Stimulated activated CD4-positive, alpha-beta T cell treated with anti-CD3 and anti-CD28 coated beads, Interleukin-1b, Interleukin-23, amount 100 ng/mL, for 1 hour (primary cell): ENCODE data around the gene PRXL2B.
"Not testable (repeated sequence)": the region's sequence is repeated elsewhere in the genome, so short reads cannot be mapped to it uniquely, and the experiment has no call there.

Source experiments
- DNase-seq, 2 donors: peaks; one replicate each; pipeline ENCODE4 v3.0.0-alpha.2; 2020; ENCODE audit warnings: low read depth in 2 of 2

PRXL2B gene

DNA sequence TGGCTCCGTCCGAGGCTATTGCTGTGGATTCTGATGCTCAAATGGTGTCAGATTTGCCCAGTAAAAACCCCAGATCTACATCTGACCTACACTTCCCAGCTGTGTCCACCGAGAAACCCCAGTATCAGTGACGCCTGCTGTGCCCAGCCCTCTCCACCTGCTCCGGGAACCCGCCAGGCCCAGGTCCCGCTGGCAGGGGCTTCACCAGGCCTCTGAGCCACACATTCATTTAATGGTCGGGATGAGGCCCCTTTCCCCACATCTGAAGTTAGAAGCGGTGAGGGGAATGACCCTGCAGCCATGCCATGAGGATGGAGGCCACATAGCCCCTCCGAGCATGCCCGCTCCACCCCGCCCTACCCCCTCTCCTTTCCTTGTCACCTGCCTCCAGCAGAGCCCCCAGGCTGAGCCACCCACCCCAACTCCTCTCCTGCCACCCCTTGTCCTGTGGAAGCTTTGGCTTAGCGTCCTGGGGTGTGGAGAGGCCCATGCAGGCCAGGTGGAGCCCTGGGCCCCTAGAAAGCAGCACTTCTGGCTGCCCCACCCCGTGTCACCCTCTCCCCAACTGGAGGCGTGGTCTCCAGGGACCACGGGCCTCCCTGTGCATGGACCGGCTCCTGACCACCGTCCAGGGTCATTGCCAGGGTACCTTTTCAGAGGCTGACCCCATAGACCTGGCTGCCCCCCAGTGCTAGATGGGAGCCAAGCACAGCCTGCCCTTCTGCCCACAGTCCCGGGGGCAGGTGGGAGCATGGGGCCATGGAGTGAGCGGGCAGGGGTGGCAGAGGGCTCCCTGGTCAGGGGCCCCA, 22.4 kb upstream of the PRXL2B start:
- DNase-seq = no peak

DNA sequence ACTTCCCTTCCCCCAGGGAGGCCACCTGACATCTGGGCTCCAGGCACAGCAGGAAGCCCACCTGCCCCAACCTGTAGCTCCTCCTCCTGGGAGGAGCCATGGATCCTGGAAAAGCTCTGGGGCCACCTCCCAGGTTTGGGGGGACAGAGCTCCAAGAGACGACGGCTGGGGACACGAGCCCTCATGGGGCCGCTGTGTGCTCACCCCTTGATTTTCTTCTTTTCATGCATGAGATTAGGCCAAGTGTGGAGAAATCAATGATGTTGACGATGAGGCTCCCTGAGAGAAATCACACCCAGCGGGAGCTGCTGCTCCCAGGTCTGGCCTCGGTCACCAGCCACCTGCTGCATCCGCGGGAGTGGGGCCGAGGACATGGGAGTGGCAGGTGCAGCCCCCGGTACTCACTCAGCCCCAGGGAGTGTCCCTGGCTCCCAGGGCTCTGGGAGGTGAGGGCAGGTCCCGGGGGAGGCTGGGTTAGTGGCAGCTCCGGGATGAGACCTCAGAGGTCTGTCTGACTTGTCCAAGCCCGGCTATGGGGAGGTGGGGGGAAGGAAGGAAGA, 21.7 kb upstream of the PRXL2B start:
- DNase-seq = no peak

DNA sequence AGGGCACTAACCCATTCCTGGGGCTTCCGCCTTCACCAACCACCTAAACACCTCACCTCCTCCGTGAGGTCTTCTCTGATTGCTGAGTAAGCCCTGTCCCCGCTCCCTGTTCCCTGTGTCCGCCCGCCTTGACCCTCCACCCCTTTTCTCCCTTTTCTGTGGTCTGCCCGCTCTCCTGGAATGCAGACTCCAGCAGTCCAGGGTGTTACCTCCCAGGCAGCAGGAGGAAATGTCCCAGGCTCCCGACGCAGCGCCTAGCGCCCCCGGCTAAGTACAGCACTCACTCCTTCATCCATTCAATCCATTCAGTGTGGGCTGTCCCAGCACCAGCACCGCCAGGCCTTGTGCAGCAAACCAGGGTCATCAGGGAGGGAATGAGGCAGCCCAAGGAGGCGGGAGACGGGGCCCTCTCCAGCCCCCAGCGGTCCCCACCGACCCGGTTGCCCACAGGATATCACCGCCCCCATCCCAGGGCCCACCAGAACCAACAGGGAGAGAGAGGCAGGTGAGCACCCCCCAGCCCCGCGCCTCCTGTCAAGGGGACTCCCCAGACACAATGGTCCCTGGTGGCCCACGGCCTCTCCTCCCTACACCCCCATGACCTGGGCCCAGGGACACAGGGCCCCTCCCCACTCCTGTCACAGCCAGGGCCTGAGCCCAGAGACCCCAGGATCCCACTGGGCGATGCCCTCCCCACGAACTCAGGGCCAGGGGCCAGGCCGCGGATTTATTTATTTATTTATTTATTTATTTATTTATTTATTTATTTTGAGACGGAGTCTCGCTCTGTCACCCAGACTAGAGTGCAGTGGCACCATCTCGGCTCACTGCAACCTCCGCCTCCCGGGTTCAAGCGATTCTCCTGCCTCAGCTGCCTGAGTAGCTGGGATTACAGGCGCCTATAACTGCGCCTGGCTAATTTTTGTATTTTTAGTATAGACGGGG, 20.2 kb upstream of the PRXL2B start:
- DNase-seq = no peak

DNA sequence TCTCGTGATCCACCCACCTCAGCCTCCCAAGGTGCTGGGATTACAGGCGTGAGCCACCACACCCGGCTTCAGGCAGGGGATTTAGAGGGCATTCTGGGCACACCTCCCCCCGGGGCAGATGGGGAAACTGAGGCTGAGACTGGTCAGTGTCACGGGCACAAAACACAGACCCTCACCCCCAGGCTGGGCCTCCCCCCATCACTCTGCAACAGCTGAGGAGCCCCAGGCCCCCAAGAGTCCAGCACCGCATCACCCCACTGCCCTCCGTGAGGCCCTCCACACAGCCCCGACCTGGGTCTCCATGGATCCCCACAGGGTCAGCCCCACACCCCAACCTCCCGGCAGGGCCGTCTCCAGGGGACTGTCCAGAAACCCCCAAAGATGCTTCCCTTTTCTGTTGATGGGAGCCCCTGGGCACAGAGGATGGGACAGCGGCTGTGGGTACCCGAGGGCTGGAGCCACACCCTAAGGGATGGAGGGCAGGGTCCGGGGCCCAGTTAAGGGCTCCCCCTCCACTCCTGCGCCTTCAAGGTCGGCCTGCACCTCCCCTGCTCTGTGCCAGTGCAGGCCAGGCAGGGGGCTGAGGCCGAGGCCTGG, 19.4 kb upstream of the PRXL2B start:
- DNase-seq = no peak

DNA sequence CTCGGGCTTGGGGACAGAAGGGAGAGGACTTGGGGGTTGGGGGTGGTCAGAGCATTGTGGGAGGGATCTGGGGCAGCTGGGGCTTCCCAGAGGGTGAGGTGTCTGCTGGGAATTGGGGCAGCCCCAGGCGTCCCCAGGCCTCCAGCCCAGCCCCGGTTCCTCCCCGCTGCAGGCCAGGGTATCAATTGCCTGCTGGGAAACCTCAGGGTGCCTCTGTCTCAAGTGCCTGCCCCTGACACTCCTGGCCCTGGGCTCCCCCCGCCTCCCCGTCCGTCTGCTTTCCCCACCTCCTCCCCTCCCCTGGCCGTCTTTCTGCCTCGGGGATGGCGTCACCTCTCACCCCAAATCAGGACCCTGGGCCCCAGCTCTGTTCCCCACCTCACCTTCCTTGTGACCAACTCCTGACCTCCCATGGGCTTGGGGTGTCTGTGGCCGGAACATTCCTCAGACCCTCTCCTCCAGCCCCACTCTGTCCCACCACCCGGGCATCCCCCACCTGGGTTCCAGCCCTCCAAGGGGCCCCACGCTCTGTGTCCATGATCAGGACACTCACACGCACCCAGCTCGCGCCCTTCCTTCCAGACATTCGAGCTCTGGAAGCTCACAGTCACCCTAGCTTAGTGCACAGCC, 18.3 kb upstream of the PRXL2B start:
- not testable (repeated sequence) for DNase-seq

DNA sequence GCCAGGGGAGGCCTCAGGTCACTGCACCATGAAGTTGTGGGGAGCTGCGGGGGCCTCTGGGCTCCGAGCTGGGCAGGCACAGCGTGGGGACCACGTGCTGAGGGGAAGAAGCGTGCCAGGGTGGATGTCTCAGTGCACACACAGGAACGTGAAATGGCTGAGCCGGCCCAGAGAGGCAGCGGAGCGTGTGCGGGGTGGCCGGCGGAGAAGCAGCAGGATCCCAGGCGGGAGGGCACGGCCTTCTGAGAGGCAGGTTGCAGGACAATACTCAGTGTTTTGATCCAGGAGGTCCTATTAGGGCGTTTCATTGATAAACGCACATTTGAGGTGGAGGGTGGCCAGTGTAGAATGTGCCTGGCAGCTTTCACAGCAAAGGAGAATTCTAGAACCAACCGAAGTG, 17.5 kb upstream of the PRXL2B start:
- no peak for DNase-seq

DNA sequence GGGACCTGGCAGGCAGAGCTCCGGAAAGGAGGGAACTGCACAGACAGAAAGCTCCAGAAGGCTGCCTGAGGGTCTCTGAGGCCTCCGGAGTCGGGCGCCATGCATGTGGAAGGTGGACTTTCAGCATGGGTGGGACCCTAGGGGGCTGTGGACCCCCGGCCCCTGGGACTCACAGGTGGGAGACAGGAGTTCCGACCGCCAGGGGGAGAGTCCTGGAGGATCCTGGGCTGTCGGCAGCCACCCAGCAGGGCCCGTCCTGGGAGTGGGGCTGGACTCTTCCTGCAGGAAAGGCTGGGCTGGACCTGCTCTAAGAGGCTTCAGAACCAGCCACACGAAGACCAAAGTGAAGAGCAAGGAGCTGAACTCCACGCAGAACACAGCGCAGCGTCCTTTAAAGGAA, 16.9 kb upstream of the PRXL2B start:
- DNase-seq = not testable (repeated sequence)

DNA sequence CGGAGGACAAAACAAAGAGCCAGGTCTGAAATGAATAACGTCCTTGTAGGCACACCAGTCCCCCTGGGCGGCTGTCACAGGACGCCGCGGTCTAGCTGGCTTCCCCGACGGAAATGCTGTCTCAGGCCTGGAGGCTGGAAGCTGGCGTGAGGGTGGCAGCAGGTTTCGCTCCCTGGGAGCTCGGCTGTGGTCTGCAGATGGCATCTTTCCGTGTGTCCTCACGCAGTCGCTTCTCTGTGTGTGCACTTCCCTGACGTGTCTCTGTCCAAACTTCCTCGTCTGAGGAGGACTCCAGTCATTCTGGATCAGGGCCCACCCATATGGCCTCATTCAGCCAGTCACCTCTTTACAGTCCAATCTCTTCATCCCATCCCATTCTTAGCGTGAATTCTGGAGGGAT, 16.2 kb upstream of the PRXL2B start:
- DNase-seq = no peak

DNA sequence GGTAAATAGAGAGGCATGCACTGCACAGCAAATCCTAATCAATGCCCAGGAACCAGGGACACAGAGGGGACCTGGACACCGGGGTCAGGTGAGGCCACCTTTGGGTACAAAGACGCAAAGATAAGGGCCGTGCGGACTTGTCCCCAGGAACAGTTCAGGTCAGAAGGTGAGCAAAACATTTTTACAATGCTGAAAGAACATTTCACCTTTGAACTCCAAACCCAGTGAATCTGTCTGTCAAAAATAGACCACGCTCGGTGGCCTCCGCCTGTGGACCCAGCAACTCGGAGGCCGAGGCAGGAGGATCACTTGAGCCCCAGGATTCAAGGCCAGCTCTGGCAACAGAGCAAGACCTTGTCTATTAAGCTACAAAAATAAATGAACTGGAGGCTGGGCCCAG, 15.2 kb upstream of the PRXL2B start:
- no peak for DNase-seq

DNA sequence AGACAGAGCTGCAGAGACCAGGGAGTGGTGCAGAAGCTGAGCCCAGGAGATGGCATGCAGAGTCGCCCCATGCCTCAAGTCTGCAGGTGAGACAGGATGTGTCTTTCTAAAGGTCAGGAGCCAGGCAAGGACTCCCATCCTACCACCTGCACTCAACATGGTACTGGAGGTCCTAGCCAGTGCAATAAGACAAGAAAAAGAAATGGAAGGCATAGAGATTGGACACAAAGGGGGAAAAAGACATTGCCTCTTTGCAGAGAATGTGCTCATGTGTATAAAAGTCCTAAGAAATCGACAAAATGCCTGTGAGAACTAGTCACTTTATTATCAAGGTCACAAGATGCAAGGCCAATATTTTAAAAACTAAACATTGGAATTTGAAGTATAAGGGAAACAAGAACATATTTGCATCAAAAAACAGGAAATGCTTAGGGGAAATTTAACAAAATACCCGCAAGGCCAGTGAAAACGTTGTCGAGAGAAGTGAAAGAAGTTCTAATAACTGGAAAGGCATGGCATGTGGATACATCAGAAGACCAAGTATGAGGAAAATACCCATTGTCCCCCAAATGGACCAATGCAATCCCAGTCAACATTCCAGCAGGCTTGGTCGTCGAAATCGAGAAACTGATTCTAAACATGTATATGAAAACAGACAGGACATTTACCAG, 13.2 kb upstream of the PRXL2B start:
- no peak for DNase-seq

DNA sequence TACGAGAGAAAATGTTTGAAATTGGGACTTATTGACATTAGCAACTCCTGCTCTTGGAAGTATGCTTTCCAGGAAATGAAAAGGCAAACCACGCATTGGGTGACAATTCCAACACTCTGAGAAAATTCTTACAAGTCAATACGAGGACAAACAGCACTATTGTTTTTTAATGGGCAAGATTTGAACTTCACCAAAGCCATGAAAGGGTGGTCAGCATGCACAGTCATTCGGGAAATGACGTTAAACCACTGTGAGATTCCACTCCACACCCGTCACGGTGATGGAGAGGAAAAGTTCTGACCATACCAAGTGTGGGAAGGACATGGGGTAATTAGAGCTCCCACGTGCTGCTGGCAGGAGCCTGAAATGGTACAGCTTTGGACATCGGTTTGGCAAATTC, 12.2 kb upstream of the PRXL2B start:
- no peak for DNase-seq

DNA sequence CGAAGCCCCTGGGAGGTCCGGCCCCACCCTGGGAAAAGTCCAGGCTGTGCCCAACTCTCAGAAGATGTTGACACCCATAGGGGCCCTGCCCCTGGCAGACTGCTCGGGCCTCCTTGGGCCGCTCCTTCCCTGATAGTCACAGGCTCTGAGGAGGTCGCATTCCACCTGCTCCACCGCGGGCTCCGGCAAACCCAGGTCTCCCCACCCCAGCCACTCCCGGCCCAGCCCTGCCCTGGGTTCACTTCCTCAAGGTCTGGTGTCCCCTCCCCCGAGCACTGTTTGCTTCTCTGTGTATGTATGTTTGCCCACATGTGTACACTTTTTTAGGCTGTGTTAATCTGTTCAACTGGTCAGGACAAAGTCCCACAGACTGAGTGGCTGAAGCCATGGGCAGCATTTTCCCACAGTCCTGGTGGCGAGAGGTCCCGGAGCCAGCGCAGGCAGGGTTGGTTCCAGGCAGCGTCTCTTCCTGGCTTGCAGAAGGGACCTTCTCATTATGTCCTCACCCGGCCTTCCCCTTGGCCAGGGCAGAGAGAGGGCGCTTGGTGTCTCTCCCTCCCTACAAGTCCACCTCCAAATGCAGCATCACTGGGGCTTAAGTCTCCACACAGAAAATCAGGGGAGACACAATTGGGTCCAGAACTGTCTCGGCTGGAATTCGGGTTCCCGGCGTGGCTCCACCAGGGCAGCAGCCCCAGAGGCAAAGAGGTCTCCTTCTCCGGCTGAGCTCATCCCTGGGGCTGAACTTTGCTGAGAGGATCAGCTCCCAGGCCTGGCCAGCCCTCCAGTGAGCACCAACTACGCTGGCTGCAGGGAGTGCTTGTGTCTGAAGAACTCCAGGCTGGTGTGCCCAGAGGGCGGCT, 10.5 kb upstream of the PRXL2B start:
- DNase-seq = no peak

DNA sequence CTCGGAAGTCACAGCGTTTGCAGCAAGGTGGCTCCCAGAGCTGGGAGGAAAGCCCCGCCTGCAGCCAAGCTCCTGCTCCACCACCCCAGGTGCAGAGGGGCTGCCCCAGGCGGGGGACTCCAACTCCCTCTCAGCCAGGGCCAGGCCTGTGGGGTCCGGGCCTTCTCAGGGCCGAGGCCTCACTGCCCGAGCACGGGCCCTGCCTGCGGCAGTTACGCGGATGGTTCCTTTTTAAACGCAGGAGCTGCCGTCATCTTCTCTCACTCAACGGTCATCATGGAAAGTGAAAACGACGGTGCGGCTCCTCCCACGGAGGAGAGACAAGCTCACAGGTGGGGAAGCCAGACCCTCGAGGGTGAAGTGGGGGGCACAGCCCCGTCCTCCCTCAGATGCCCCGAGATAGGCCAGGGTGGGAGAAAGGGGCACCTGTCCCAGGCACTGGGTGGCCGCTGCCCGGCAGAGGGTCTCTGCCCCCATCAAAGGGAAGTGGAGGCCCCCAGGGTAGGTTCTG, 9.0 kb upstream of the PRXL2B start:
- DNase-seq = not testable (repeated sequence)

DNA sequence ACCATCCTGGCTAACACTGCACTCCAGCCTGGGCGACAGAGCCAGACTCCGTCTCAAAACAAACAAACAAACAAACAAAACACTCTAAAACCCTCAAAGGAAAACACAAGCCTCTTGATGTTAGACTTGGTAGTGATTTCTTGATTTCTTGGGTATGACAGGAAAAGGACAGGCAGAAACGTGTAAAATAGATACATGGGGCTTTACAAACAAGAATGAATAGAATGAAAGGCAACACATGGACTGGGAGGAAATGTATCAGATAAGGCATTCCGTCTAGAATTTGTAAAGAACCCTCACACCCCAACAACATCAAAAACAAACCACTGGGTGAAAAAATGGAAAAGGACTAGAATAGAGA, 7.8 kb upstream of the PRXL2B start:
- DNase-seq = no peak

DNA sequence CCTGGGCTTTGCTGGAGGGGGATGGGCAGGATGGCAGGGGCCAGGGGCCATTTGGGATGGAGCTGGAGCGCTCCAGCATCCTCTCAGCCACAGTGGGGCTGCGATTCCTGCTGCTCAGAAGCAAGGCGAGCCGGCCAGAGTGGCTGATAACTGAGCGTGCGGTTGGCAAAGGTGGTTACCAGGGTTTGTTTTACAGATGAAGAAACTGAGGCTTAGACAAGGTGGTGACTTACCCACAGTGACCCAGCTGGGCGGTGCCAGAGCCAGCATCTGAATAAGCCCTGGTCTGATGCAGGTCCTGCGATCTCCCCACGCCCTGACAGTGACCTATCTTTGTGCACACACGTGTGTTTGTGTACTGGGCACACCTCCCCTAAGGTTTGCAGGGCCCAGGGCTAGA, 5.9 kb upstream of the PRXL2B start:
- no peak for DNase-seq

DNA sequence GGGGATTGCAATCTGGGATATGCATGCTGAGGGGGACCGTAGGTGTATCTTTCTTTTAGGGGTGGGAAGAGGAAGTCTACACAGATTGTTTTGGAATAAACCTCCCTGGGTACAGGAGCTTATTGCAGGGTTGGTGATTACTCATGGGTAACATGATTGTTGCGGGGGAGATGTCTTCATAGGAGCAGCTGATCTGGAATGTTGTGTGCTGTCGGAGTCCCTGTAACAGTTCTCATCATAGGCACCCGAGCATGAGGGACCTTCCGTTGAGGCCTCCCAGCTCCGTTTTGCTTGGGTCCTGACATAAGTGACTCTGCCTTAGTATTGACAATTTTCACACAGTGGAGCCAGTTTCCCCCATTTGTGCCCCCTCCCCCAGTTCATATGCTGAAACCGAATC, 4.2 kb upstream of the PRXL2B start:
- no peak for DNase-seq

DNA sequence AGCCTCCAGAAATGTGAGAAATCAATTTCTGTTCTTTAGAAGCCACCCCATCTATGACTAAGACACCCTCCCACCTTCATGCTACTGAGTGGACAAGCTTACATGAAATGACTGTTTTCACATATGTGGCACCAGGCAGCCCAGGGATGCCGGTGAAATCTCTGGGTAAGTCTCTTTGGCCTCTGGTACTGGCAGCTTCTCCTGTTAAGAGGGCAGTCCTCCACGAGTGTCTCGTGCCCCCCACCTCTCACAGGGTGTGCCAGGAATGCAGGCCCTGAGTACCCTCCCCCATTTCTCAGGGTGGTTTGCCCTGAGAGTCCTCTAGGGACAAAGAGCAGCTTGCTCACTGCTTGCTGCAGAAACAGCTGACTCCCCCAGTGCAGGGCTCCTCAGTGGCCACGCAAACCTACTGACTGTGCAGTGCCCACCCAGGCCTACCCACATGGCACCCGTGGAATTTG, 3.2 kb upstream of the PRXL2B start:
- DNase-seq = no peak

DNA sequence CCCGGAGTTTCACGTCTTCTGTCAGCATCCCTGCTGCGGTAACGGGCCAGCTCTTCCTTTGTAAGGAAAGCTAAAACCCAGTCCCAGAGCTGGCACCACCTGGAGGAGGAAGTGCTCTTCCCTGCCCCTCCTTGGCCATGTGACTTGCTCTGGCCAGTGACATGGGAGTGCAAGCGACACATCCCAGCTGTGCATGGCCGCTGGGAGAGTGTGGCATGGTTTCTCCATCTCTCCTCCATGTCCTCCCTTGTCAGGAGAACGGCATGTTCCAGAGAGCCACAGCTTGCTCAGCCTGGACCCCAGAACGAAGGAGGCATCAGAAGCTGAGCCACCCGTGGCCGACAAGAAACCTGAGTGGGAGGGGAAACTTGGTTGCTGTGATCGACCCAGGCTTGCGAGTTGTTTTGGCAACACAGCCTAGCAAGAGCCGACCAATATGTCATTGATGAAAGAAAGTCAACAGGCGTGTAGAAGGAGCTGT, 2.7 kb upstream of the PRXL2B start:
- no peak for DNase-seq

DNA sequence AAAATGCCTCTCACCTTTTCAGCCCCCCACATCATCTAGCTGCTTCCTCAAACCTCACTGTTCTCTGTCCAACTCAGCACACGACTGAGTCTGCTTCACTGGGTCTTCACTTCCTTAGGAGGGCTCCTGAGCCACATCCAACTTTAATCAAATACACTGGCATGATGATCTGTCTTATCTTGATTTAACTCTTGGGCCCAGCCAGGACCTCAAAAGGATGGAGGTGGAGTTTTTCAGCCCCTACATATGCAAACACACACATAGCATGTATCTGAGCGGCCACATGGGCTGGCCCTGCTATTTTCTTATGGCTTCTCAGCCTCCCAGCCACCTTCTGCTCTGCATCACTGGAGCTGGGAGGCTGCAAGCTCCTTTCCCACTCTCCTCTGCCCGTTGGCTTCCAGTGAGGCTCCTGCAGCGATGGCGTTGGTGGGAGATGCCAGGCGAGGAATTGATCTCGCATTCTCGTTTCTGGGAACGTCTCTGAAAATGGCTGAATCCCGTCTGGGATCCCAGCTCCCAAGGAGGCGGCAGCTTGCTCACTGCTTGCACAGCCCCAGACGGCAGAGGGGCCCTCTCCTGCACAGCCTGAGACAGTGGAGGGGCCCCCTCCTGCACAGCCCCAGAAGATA, 1.8 kb upstream of the PRXL2B start:
- DNase-seq = no peak
